ENCODE data around the gene ADCY10. TPM values are rescaled to one million over a fixed set of nuclear protein-coding genes. Genes with fewer than 3 reads are reported as not detected.

The ADCY10 gene
- polyA plus RNA-seq, 1 donor from 2014 or later, result 0.09 TPM

GRCh38 chr1:167789501-167789900, 124.4 kb downstream of the ADCY10 start:
- Histone ChIP-seq H3K36me3 (ENCODE audit: insufficient read depth, low read length) (peaks cover 8% of the 10 kb centered on the region), H3K9me3 (ENCODE audit: low read length) (no peaks in the 10 kb centered on the region), H3K9ac (ENCODE audit: low read length) (no peak overlapping the region), H3K4me3 (ENCODE audit: low read length) (no peak overlapping the region), H3K27ac (ENCODE audit: low read length) (no peak overlapping the region), H3F3A (ENCODE audit: insufficient read depth, low read length, poor library complexity, severe bottlenecking) (no peaks in the 10 kb centered on the region), H3K79me2 (replicated peaks; ENCODE audit: insufficient read depth, low read length) (no peaks in the 10 kb centered on the region), H2AFZ (ENCODE audit: low read depth, low read length) (no peak overlapping the region), H4K20me1 (ENCODE audit: insufficient read depth) (no peaks in the 10 kb centered on the region), H3K27me3 (ENCODE audit: insufficient read depth, low read depth, low read length) (no peaks in the 10 kb centered on the region), H3K9me2 (ENCODE audit: insufficient read depth, low read length) (no peaks in the 10 kb centered on the region), H3K4me2 (ENCODE audit: low read length) (no peak overlapping the region)
- TF ChIP-seq RAD21 (conservative IDR thresholded peaks at IDR 0.05), result no peak
- TF ChIP-seq CTCF (IDR thresholded peaks at IDR 0.05; ENCODE audit: poor library complexity, severe bottlenecking), result no peak
- TF ChIP-seq EZH2 (IDR thresholded peaks at IDR 0.05; ENCODE audit: borderline replicate concordance, insufficient read depth, low read length, poor library complexity, severe bottlenecking), result no peak
- TF ChIP-seq MXI1 (conservative IDR thresholded peaks at IDR 0.05; ENCODE audit: poor library complexity, severe bottlenecking), result no peak
- TF ChIP-seq REST (IDR thresholded peaks at IDR 0.05; ENCODE audit: borderline replicate concordance), result no peak
- no peak for TF ChIP-seq SMC3 (conservative IDR thresholded peaks at IDR 0.05; ENCODE audit: poor library complexity)
- TF ChIP-seq POLR2AphosphoS5 (IDR thresholded peaks at IDR 0.05), result no peak
- TF ChIP-seq TAF1 (IDR thresholded peaks at IDR 0.05; ENCODE audit: low read depth), result no peak
- TF ChIP-seq EP300 (conservative IDR thresholded peaks at IDR 0.05; ENCODE audit: poor library complexity, severe bottlenecking), result no peak

- Histone ChIP-seq H3F3A (ENCODE audit: insufficient read depth, low read length, poor library complexity, severe bottlenecking) (no peaks in the 10 kb centered on the region), H2AFZ (ENCODE audit: low read depth, low read length) (no peak overlapping the region), H3K36me3 (ENCODE audit: insufficient read depth, low read length) (peaks cover 12% of the 10 kb centered on the region), H3K4me3 (ENCODE audit: low read length) (no peak overlapping the region), H3K9me2 (ENCODE audit: insufficient read depth, low read length) (no peaks in the 10 kb centered on the region), H3K27me3 (ENCODE audit: insufficient read depth, low read depth, low read length) (no peaks in the 10 kb centered on the region), H3K9ac (ENCODE audit: low read length) (no peak overlapping the region), H3K79me2 (replicated peaks; ENCODE audit: insufficient read depth, low read length) (no peaks in the 10 kb centered on the region), H3K27ac (ENCODE audit: low read length) (no peak overlapping the region), H3K4me2 (ENCODE audit: low read length) (no peak overlapping the region), H4K20me1 (ENCODE audit: insufficient read depth) (no peaks in the 10 kb centered on the region), H3K9me3 (ENCODE audit: low read length) (no peaks in the 10 kb centered on the region)
- TF ChIP-seq EZH2 (IDR thresholded peaks at IDR 0.05; ENCODE audit: borderline replicate concordance, insufficient read depth, low read length, poor library complexity, severe bottlenecking) (no peak), REST (IDR thresholded peaks at IDR 0.05; ENCODE audit: borderline replicate concordance) (no peak), POLR2AphosphoS5 (IDR thresholded peaks at IDR 0.05) (no peak), MXI1 (conservative IDR thresholded peaks at IDR 0.05; ENCODE audit: poor library complexity, severe bottlenecking) (no peak), TAF1 (IDR thresholded peaks at IDR 0.05; ENCODE audit: low read depth) (no peak)
These were observed 127.4 kb downstream of the ADCY10 start for GRCh38 chr1:167786502-167786901.

Data from neural cell (in vitro differentiated cells).